A549 treated with Mapracorat at 1 μM for 4 hours (cell line): ENCODE measurements around the gene MARF1. TPM values are rescaled to one million over a fixed set of nuclear protein-coding genes. Genes with fewer than 3 reads are reported as not detected.

Source experiments
- total RNA-seq: library from RNA; stranded (reverse); fragments of 200-300 nt; extraction: Qiagen RNA extraction; gene quantifications from 5 replicates; pipeline ENCODE4 v1.2.3, GENCODE V29; 2022

Gene MARF1
- total RNA-seq = 8.5 to 10.3 TPM (median 9.9 TPM) in 5 replicates

GRCh38 chr16:15643048-15643945 lies at the start of gene MARF1:
MARF1 (minus strand) TSS chr16:15643154; CDS start chr16:15639233, 3,921 bp downstream.

GRCh38 chr16:15650019-15650697 lies 7.2 kb upstream of the MARF1 start, which contains the start of gene NDE1:
NDE1 (plus strand) TSS chr16:15650245; CDS start chr16:15664779, 14,534 bp downstream.

Other genes with a start within 250 kb of the MARF1 start
- gene MPV17L, start 247.4 kb downstream of the MARF1 start, total RNA-seq = 4.3 to 6.9 TPM (median 5.2 TPM) in 5 replicates
- gene BMERB1, start 208.6 kb downstream of the MARF1 start, total RNA-seq = 77.3 to 92.1 TPM (median 82.9 TPM) in 5 replicates
- 33.3 to 39.7 TPM (median 38.8 TPM) in 5 replicates for gene NDE1, start 7.1 kb upstream of the MARF1 start, total RNA-seq
- 0.02 to 0.21 TPM (median 0.12 TPM) in 5 replicates for gene MYH11, start 213.9 kb upstream of the MARF1 start, total RNA-seq
- gene CEP20, start 245.4 kb upstream of the MARF1 start, total RNA-seq = 34.2 to 37.9 TPM (median 35.5 TPM) in 5 replicates